Activated B cell treated with CpG ODN at 0.5 μM for 24 hours (primary cell): ENCODE results near the gene F5. TPM values are rescaled to one million over a fixed set of nuclear protein-coding genes. Genes with fewer than 3 reads are reported as not detected.
A peak's percentile ranks its signal among the peaks of the same experiment; 100 is the strongest.

Experiments used
- ATAC-seq: fragments of 200-7000 bp; cut with Tn5 transposase; one replicate; pipeline ENCODE4 v1.10.0; 2021; ENCODE audit warnings: low read depth, mild to moderate bottlenecking, moderate library complexity
- CTCF ChIA-PET: fragments of 350-600 bp; sonication (Branson Sonifier 250); formaldehyde crosslinking; loops from one replicate; lab custom pipeline; 2021; ENCODE audit warnings: antibody characterized with exemption; lab: Charles Lee
- POLR2A ChIA-PET: fragments of 350-600 bp; sonication (Branson Sonifier 250); formaldehyde crosslinking; loops from one replicate; lab custom pipeline; 2021; ENCODE audit warnings: antibody characterized with exemption; lab: Charles Lee
- DNase-seq: peaks from one replicate; pipeline ENCODE4 v3.0.0; 2022
- H3K27ac Mint-ChIP-seq: one replicate; pipeline ENCODE4 v1.8.0; 2020; ENCODE audit warnings: mixed read lengths
- H3K27me3 Mint-ChIP-seq: one replicate; pipeline ENCODE4 v1.8.0; 2021; ENCODE audit warnings: mixed read lengths
- H3K36me3 Mint-ChIP-seq: one replicate; pipeline ENCODE4 v1.8.0; 2021; ENCODE audit warnings: low read depth, mixed read lengths
- H3K4me1 Mint-ChIP-seq: one replicate; pipeline ENCODE4 v1.8.0; 2021; ENCODE audit warnings: mixed read lengths
- H3K4me3 Mint-ChIP-seq: one replicate; pipeline ENCODE4 v1.8.0; 2020; ENCODE audit warnings: mild to moderate bottlenecking, mixed read lengths
- H3K9me3 Mint-ChIP-seq: one replicate; pipeline ENCODE4 v1.8.0; 2020; ENCODE audit warnings: mixed read lengths
- intact Hi-C: fragments of 100-400 bp; cut with micrococcal nuclease; formaldehyde crosslinking; loops from one replicate; pipeline ENCODE4 v1.15.1; 2024
- total RNA-seq: library from RNA; stranded (reverse); gene quantifications from 2 replicates; pipeline ENCODE4 v1.2.3, GENCODE V29; 2022
- TF ChIP-seq, protein P1 (sequence below): fragments of 200-600 bp; IDR thresholded peaks from one replicate; pipeline ENCODE4 v1.8.0; 2022; ENCODE audit warnings: antibody characterized with exemption, mild to moderate bottlenecking

F5 gene
- total RNA-seq, 1 donor from 2014 or later = 0.67 TPM

DNA sequence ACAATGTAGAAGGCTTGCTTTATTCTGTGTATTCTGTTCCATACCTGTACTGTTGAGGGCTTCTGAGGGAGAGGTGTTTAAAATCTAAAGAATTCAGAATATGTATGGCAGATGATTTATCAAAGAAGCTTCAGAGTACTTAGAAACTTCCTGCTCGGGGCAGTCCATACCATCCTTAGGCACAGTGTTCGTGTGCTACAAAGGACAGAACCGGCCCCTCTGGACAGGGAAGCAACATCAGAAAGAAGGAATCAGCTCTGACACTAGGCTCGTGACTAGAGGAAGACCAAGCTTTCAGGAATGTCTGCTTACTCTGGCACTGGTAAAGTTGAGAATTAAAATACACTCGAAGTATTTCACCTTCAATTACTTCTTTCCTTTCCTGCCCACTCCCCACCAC lies 29.5 kb upstream of the F5 start:
- H3K9me3 Mint-ChIP-seq = no peaks in the 10 kb centered on the region
- POLR2A ChIA-PET = interaction anchor here (1.0 kb wide), 1 partner anchor 77 kb away, joined by 4 read pairs; no protein-coding TSS in a partner anchor

DNA sequence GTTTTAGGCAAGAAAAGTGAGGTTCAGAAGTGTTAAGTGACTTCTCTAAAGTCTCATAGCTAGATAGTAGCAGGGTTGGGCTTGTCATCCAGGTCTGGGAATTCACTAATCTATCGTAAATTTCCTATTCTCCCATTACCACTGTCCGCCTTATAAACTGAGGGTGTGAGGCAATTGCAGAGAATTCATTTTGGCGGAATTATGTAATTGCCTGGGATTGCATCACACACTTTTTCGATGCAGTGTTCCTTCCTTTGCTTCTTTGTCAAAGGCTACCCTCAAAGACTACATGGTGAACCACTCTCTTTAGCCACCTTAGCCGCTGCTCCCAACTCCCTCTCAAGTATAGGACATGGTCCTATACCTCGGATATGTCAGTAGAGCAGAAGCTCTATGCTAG lies 24.6 kb upstream of the F5 start:
- no peak overlapping the region for H3K4me3 Mint-ChIP-seq
- POLR2A ChIA-PET = no interaction called here
- CTCF ChIA-PET = interaction anchor here (1.4 to 2.3 kb wide), 2 partner anchors 9 to 101 kb away, joined by 7 to 19 read pairs; no protein-coding TSS in a partner anchor

More for the DNA sequence above, 29.5 kb upstream of the F5 start:
- CTCF ChIA-PET = interaction anchor here (1.3 to 3.2 kb wide), 3 partner anchors 14 to 96 kb away, joined by 3 to 15 read pairs (median 8); no protein-coding TSS in a partner anchor
- Mint-ChIP-seq H3K27ac (no peak overlapping the region), H3K27me3 (no peaks in the 10 kb centered on the region), H3K36me3 (no peaks in the 10 kb centered on the region), H3K4me1 (peaks cover 2% of the 10 kb centered on the region), H3K4me3 (no peak overlapping the region)
- intact Hi-C loops = no loop called here
- DNase-seq (no peak), ATAC-seq (no peak)
- TF ChIP-seq, protein P1, sequence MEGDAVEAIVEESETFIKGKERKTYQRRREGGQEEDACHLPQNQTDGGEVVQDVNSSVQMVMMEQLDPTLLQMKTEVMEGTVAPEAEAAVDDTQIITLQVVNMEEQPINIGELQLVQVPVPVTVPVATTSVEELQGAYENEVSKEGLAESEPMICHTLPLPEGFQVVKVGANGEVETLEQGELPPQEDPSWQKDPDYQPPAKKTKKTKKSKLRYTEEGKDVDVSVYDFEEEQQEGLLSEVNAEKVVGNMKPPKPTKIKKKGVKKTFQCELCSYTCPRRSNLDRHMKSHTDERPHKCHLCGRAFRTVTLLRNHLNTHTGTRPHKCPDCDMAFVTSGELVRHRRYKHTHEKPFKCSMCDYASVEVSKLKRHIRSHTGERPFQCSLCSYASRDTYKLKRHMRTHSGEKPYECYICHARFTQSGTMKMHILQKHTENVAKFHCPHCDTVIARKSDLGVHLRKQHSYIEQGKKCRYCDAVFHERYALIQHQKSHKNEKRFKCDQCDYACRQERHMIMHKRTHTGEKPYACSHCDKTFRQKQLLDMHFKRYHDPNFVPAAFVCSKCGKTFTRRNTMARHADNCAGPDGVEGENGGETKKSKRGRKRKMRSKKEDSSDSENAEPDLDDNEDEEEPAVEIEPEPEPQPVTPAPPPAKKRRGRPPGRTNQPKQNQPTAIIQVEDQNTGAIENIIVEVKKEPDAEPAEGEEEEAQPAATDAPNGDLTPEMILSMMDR = no peak

GRCh38 chr1:169610108-169610507 lies 23.8 kb upstream of the F5 start:
- Mint-ChIP-seq H3K27me3 (no peaks in the 10 kb centered on the region), H3K36me3 (no peaks in the 10 kb centered on the region), H3K4me3 (no peak overlapping the region), H3K4me1 (peaks cover 15% of the 10 kb centered on the region), H3K27ac (no peak overlapping the region), H3K9me3 (no peaks in the 10 kb centered on the region)
- ChIA-PET CTCF (interaction anchor here (1.0 to 2.3 kb wide), 2 partner anchors 8 to 42 kb away, joined by 3 to 19 read pairs; no protein-coding TSS in a partner anchor), POLR2A (interaction anchor here (1.0 kb wide), 1 partner anchor 82 kb away, joined by 3 read pairs; no protein-coding TSS in a partner anchor)
- ATAC-seq = no peak
- intact Hi-C loops = loop anchor here (2.0 kb wide), 1 partner anchor 15 kb away; no protein-coding TSS in a partner anchor
- DNase-seq = no peak
- TF ChIP-seq, protein P1 = no peak

More for the DNA sequence above, 24.6 kb upstream of the F5 start:
- Mint-ChIP-seq H3K27ac (no peak overlapping the region), H3K27me3 (no peaks in the 10 kb centered on the region), H3K4me1 (peaks cover 14% of the 10 kb centered on the region), H3K36me3 (no peaks in the 10 kb centered on the region), H3K9me3 (no peaks in the 10 kb centered on the region)
- DNase-seq (no peak), ATAC-seq (no peak)
- intact Hi-C loops = loop anchor here (2.0 kb wide), 1 partner anchor 14 kb away; no protein-coding TSS in a partner anchor
- TF ChIP-seq, protein P1 = no peak

DNA sequence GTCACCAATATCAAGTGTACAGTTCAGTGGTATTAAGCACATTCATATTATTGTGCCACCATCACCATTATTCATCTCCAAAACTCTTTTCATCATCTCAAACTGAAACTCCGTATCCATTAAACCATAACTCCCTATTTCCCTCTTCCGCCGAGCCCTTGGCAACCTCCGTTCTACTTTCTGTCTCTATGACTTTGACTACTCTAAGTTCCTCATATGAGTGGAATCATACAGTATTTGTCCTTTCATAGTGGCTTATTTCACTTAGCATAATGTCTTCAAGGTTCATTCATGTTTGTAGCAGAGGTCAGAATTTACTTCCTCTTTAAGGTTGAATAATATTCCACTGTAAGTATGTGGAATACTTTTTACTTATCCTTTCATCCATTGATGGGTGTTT lies 21.9 kb upstream of the F5 start:
- DNase-seq (no peak), ATAC-seq (no peak)
- Mint-ChIP-seq H3K27ac (no peak overlapping the region), H3K27me3 (no peaks in the 10 kb centered on the region), H3K4me1 (peaks cover 32% of the 10 kb centered on the region), H3K36me3 (no peaks in the 10 kb centered on the region), H3K4me3 (no peak overlapping the region), H3K9me3 (no peaks in the 10 kb centered on the region)
- CTCF ChIA-PET = no interaction called here
- POLR2A ChIA-PET = no interaction called here
- TF ChIP-seq, protein P1 = no peak
- intact Hi-C loops = no loop called here

GRCh38 chr1:169604781-169605560 lies 18.7 kb upstream of the F5 start:
- ChIA-PET CTCF (interaction anchor here (5.0 to 5.7 kb wide), 3 partner anchors 88 to 108 kb away, joined by 118 to 312 read pairs (median 192); no protein-coding TSS in a partner anchor), POLR2A (interaction anchor here (1.2 to 1.6 kb wide), 3 partner anchors 76 to 89 kb away, joined by 5 to 10 read pairs (median 5); no protein-coding TSS in a partner anchor)
- peak overlapping the region; percentile 25 for H3K4me3 Mint-ChIP-seq
- ATAC-seq = peak; percentile 81
- TF ChIP-seq, protein P1 = no peak
- no peaks in the 10 kb centered on the region for H3K36me3 Mint-ChIP-seq
- intact Hi-C loops = no loop called here
- DNase-seq = peak; percentile 19
- H3K27ac Mint-ChIP-seq = peak overlapping the region; percentile 64
- peaks cover 56% of the 10 kb centered on the region for H3K4me1 Mint-ChIP-seq
- no peaks in the 10 kb centered on the region for H3K27me3 Mint-ChIP-seq
- H3K9me3 Mint-ChIP-seq = no peaks in the 10 kb centered on the region
